ENCODE results near the gene L3MBTL2. TPM values are rescaled to one million over a fixed set of nuclear protein-coding genes. Genes with fewer than 3 reads are reported as not detected.

Gene L3MBTL2
- total and polyA plus RNA-seq, 2 of the 13 experiments (the other 11 are each of a cell fraction or from before 2014, with no cell fraction given): 13.8 to 33.7 TPM

GRCh38 chr22:41181349-41182241 lies 23.5 kb upstream of the L3MBTL2 start (continued):
- TF ChIP-seq ZNF142 (CRISPR knock-in tag; IDR thresholded peaks at IDR 0.05): no peak
- TF ChIP-seq ZNF556 (CRISPR knock-in tag; IDR thresholded peaks at IDR 0.05; ENCODE audit: borderline replicate concordance): no peak
- TF ChIP-seq POGZ (CRISPR knock-in tag; IDR thresholded peaks at IDR 0.05): no peak
- TF ChIP-seq DBP (CRISPR knock-in tag; IDR thresholded peaks at IDR 0.05; ENCODE audit: not compliant biosample characterization): no peak
- TF ChIP-seq SKI (IDR thresholded peaks at IDR 0.05; ENCODE audit: partially characterized antibody): no peak
- no peak for TF ChIP-seq GABPB1 (CRISPR knock-in tag; IDR thresholded peaks at IDR 0.05)
- TF ChIP-seq SATB2 (CRISPR knock-in tag; IDR thresholded peaks at IDR 0.05): no peak
- no peak for TF ChIP-seq SOX6 (IDR thresholded peaks at IDR 0.05)
- no peak for TF ChIP-seq SOX6 (CRISPR knock-in tag; IDR thresholded peaks at IDR 0.05)
- no peak for TF ChIP-seq FOSL2 (CRISPR knock-in tag; IDR thresholded peaks at IDR 0.05)
- no peak for TF ChIP-seq SAFB2 (CRISPR knock-in tag; IDR thresholded peaks at IDR 0.05; ENCODE audit: borderline replicate concordance, low read depth)
- TF ChIP-seq RNF2 (conservative IDR thresholded peaks at IDR 0.05; ENCODE audit: low read depth): no peak
- TF ChIP-seq TFE3 (CRISPR knock-in tag; IDR thresholded peaks at IDR 0.05): no peak
- no peak for TF ChIP-seq MTA3 (CRISPR knock-in tag; IDR thresholded peaks at IDR 0.05)
- TF ChIP-seq PLSCR1 (CRISPR knock-in tag; IDR thresholded peaks at IDR 0.05; ENCODE audit: borderline replicate concordance): no peak
- TF ChIP-seq AFF4 (CRISPR knock-in tag; IDR thresholded peaks at IDR 0.05): no peak
